Astrocyte of the cerebellum (primary cell): ENCODE results near the gene PTPN4.
A peak's percentile ranks its signal among the peaks of the same experiment; 100 is the strongest.
"Not testable (repeated sequence)": the region's sequence is repeated elsewhere in the genome, so short reads cannot be mapped to it uniquely, and the experiment has no call there.

Experiments
- DNase-seq: peaks from one replicate; pipeline ENCODE4 v3.0.0-alpha.2; 2011; ENCODE audit warnings: low read depth
- H3K4me3 ChIP-seq: 2 replicates; pipeline ENCODE4 v1.5.1; 2011; ENCODE audit warnings: mild to moderate bottlenecking, low read depth, low read length, moderate library complexity
- in situ Hi-C: cut with HindIII; loops from 2 replicates; pipeline ENCODE4 v1.10.0; 2017; ENCODE audit warnings: low sequenced_read_pairs
- TF ChIP-seq, protein P1 (sequence below): IDR thresholded peaks from 2 replicates; pipeline ENCODE4 v1.5.1; 2012; ENCODE audit warnings: low read length, low read depth, moderate library complexity, mild to moderate bottlenecking; ENCODE audit errors: missing control alignments

The PTPN4 gene

GRCh38 chr2:120018549-120018948 lies 258.8 kb downstream of the PTPN4 start:
- TF ChIP-seq, protein P1, sequence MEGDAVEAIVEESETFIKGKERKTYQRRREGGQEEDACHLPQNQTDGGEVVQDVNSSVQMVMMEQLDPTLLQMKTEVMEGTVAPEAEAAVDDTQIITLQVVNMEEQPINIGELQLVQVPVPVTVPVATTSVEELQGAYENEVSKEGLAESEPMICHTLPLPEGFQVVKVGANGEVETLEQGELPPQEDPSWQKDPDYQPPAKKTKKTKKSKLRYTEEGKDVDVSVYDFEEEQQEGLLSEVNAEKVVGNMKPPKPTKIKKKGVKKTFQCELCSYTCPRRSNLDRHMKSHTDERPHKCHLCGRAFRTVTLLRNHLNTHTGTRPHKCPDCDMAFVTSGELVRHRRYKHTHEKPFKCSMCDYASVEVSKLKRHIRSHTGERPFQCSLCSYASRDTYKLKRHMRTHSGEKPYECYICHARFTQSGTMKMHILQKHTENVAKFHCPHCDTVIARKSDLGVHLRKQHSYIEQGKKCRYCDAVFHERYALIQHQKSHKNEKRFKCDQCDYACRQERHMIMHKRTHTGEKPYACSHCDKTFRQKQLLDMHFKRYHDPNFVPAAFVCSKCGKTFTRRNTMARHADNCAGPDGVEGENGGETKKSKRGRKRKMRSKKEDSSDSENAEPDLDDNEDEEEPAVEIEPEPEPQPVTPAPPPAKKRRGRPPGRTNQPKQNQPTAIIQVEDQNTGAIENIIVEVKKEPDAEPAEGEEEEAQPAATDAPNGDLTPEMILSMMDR: no peak
- no peak overlapping the region for H3K4me3 ChIP-seq
- DNase-seq: no peak
- in situ Hi-C loops: no loop called here

DNA sequence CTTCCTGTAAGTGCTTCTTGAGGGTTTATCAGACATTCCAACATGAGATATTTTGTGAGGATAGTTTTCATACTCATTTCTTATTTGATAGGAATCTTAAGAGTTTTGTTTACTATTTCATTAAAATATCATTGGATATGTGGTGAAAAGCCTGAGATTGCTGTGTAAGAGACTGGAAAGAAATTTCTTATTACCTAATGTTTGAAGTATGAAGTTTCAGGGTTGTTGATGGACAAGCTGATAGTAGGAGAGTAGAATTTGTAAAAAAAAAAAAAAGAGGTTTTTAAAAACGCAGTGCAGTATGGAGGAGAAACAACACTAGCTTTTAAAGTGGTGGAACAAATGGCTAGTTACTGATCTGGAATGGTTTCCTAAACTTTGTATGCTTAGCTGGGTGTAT lies 260.8 kb downstream of the PTPN4 start:
- H3K4me3 ChIP-seq: no peak overlapping the region
- TF ChIP-seq, protein P1: no peak
- DNase-seq: no peak
- in situ Hi-C loops: no loop called here

GRCh38 chr2:120022505-120022904 lies 262.8 kb downstream of the PTPN4 start:
- H3K4me3 ChIP-seq, DNase-seq, in situ Hi-C loops: not testable (repeated sequence)

DNA sequence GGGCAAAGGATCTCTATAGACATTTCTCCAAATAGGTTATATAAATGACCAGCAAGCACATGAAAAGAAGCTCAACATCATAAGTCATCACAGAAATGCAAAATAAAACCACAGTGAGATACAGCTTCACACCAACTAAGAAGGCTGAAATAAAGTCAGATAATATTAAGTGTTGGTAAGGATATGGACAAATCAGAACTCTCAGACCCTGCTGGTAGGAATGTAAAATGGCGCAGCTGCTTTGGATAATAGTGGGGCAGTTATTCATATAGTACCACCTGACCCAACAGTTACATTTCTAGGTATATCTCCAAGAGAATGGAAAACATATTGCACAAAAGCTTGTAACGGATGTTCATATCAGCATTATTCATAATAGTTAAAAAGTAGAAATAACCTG lies 267.2 kb downstream of the PTPN4 start:
- in situ Hi-C loops: no loop called here
- no peak for DNase-seq
- H3K4me3 ChIP-seq: no peak overlapping the region
- TF ChIP-seq, protein P1: peak; percentile 11

- in situ Hi-C loops: no loop called here
- H3K4me3 ChIP-seq: no peak overlapping the region
- TF ChIP-seq, protein P1: no peak
- no peak for DNase-seq
Observed at GRCh38 chr2:120028795-120029194, 269.1 kb downstream of the PTPN4 start.

DNA sequence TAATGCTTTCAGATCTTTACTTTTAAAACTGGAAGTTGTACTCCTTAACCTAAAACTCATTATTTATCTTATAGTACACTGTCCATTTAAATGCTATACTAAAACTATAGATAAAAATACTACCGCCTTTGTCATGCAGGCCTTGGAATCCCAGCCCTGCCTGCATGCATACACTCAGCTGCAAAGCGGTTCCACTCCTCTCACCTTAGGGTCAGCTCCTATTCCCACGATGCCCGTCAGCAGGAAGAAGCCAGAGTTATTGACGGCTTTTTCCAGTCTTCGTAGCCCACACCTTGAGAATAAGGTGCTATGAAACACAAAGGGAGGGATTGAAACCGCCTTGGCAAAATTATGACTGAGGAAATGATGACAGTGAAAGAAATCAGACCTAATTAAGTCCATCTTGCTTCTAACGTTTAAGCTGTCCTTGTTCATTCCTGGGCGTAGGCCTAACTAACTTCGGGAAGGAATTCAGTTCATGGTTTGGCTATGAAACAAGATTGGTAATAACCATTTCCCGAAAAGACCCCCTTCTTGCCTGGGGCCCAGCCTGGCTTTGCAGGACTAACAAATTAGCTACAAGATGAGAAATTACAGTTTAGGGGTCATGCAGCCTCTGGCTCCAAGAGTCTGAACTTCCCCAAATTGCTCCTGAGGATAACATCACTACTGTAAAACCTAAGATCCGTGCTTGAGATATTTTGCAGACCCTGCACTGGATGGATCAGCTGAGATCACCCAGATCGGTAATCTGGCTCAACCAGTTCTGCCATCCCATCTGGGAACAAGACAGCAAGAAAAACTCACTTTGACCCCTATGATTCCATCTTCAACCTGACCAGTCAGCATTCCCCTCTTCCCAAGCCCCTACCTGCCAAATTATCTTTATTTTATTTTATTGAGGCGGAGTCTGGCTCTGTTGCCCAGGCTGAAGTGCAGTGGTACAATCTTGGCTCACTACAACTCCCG lies 270.2 kb downstream of the PTPN4 start:
- in situ Hi-C loops: no loop called here
- TF ChIP-seq, protein P1: no peak
- no peak overlapping the region for H3K4me3 ChIP-seq
- DNase-seq: no peak

DNA sequence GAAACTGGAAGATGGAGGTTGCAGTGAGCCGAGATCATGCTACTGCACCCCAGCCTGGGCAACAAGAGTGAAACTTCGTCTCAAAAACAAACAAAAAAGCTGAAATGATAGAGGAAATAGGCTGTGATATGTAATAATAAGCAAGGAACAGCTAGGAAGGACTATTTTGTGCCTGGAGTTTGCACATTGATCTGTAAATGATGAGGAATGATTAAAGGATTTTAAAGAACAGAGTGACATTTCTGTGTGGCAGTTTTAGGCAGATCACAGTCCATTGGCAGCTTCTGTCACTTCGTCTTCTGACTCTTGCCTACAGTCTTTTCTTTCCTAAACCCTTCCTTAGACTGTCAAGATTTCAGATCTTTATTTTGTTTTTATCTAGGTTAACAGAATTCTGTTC lies 272.6 kb downstream of the PTPN4 start:
- TF ChIP-seq, protein P1: no peak
- no peak overlapping the region for H3K4me3 ChIP-seq
- in situ Hi-C loops: no loop called here
- DNase-seq: no peak
